ENCODE data around the gene RTN4IP1.

Gene RTN4IP1

GRCh38 chr6:106671651-106672050 is 42.4 kb upstream of the RTN4IP1 start:
- no peaks in the 10 kb centered on the region for H3K9me3 ChIP-seq (ENCODE audit: insufficient read depth, low read depth, low read length)
- H2AFZ ChIP-seq (ENCODE audit: low read length): no peak overlapping the region
- no peak for TF ChIP-seq CTCF (conservative IDR thresholded peaks at IDR 0.05; ENCODE audit: low read length)
- no peak for TF ChIP-seq EZH2phosphoT487 (IDR thresholded peaks at IDR 0.05; ENCODE audit: borderline replicate concordance)
- H3K4me2 ChIP-seq (ENCODE audit: low read depth, low read length, poor library complexity, severe bottlenecking): no peak overlapping the region
- no peaks in the 10 kb centered on the region for H4K20me1 ChIP-seq (ENCODE audit: insufficient read depth, low read length, poor library complexity, severe bottlenecking)
- H3K4me3 ChIP-seq (ENCODE audit: low read length, poor library complexity, severe bottlenecking): no peak overlapping the region
- no peaks in the 10 kb centered on the region for H3K36me3 ChIP-seq (ENCODE audit: insufficient read depth, low read length)
- no peaks in the 10 kb centered on the region for H3K27me3 ChIP-seq (ENCODE audit: insufficient read depth, low read length, poor library complexity, severe bottlenecking)
- no peaks in the 10 kb centered on the region for H3F3A ChIP-seq (ENCODE audit: low read depth)
- H3K4me1 ChIP-seq (ENCODE audit: insufficient read depth, low read length, poor library complexity, severe bottlenecking): no peaks in the 10 kb centered on the region
- H3K9me2 ChIP-seq (replicated peaks; ENCODE audit: low read depth, low read length): no peaks in the 10 kb centered on the region
- H3K9ac ChIP-seq (ENCODE audit: low read depth, low read length, poor library complexity, severe bottlenecking): no peak overlapping the region
- no peaks in the 10 kb centered on the region for H3K79me2 ChIP-seq (ENCODE audit: insufficient read depth, low read length)

- TF ChIP-seq CTCF (conservative IDR thresholded peaks at IDR 0.05; ENCODE audit: low read length) (no peak), EZH2phosphoT487 (IDR thresholded peaks at IDR 0.05; ENCODE audit: borderline replicate concordance) (no peak)
- Histone ChIP-seq H3K9me2 (replicated peaks; ENCODE audit: low read depth, low read length) (no peaks in the 10 kb centered on the region), H3K4me3 (ENCODE audit: low read length, poor library complexity, severe bottlenecking) (no peak overlapping the region), H2AFZ (ENCODE audit: low read length) (no peak overlapping the region), H3F3A (ENCODE audit: low read depth) (no peaks in the 10 kb centered on the region), H4K20me1 (ENCODE audit: insufficient read depth, low read length, poor library complexity, severe bottlenecking) (no peaks in the 10 kb centered on the region), H3K27me3 (ENCODE audit: insufficient read depth, low read length, poor library complexity, severe bottlenecking) (no peaks in the 10 kb centered on the region), H3K79me2 (ENCODE audit: insufficient read depth, low read length) (no peaks in the 10 kb centered on the region), H3K4me2 (ENCODE audit: low read depth, low read length, poor library complexity, severe bottlenecking) (no peak overlapping the region), H3K4me1 (ENCODE audit: insufficient read depth, low read length, poor library complexity, severe bottlenecking) (no peaks in the 10 kb centered on the region), H3K9me3 (ENCODE audit: insufficient read depth, low read depth, low read length) (no peaks in the 10 kb centered on the region), H3K9ac (ENCODE audit: low read depth, low read length, poor library complexity, severe bottlenecking) (no peak overlapping the region), H3K36me3 (ENCODE audit: insufficient read depth, low read length) (peaks cover 6% of the 10 kb centered on the region; the same call in 1 of the 2 replicates)
These were observed 40.9 kb upstream of the RTN4IP1 start for GRCh38 chr6:106670236-106670635.

GRCh38 chr6:106667022-106667402 is 37.7 kb upstream of the RTN4IP1 start:
- no peak overlapping the region for H3K4me2 ChIP-seq (ENCODE audit: low read depth, low read length, poor library complexity, severe bottlenecking)
- H3K4me1 ChIP-seq (ENCODE audit: insufficient read depth, low read length, poor library complexity, severe bottlenecking): no peaks in the 10 kb centered on the region
- no peaks in the 10 kb centered on the region for H3K27me3 ChIP-seq (ENCODE audit: insufficient read depth, low read length, poor library complexity, severe bottlenecking)
- no peaks in the 10 kb centered on the region for H3K9me2 ChIP-seq (replicated peaks; ENCODE audit: low read depth, low read length)
- no peak overlapping the region for H3K9ac ChIP-seq (ENCODE audit: low read depth, low read length, poor library complexity, severe bottlenecking)
- no peaks in the 10 kb centered on the region for H4K20me1 ChIP-seq (ENCODE audit: insufficient read depth, low read length, poor library complexity, severe bottlenecking)
- H3K9me3 ChIP-seq (ENCODE audit: insufficient read depth, low read depth, low read length): no peaks in the 10 kb centered on the region
- no peak for TF ChIP-seq CTCF (conservative IDR thresholded peaks at IDR 0.05; ENCODE audit: low read length)
- no peak for TF ChIP-seq EZH2phosphoT487 (IDR thresholded peaks at IDR 0.05; ENCODE audit: borderline replicate concordance)
- H3K36me3 ChIP-seq (ENCODE audit: insufficient read depth, low read length): peaks cover 30% of the 10 kb centered on the region
- no peaks in the 10 kb centered on the region for H3K79me2 ChIP-seq (ENCODE audit: insufficient read depth, low read length)
- no peak overlapping the region for H2AFZ ChIP-seq (ENCODE audit: low read length)
- no peak overlapping the region for H3K4me3 ChIP-seq (ENCODE audit: low read length, poor library complexity, severe bottlenecking)
- H3F3A ChIP-seq (ENCODE audit: low read depth): no peaks in the 10 kb centered on the region
